GM18907 (cell line): Measurements from ENCODE around the gene EMC9.
A peak's percentile ranks its signal among the peaks of the same experiment; 100 is the strongest.

Source experiments
- ATAC-seq: cut with Tn5 transposase; IDR thresholded peaks from one replicate; pipeline ENCODE4 v1.9.1; 2021; ENCODE audit warnings: mild to moderate bottlenecking, moderate library complexity; ENCODE audit not compliant: unreplicated experiment

The EMC9 gene

DNA sequence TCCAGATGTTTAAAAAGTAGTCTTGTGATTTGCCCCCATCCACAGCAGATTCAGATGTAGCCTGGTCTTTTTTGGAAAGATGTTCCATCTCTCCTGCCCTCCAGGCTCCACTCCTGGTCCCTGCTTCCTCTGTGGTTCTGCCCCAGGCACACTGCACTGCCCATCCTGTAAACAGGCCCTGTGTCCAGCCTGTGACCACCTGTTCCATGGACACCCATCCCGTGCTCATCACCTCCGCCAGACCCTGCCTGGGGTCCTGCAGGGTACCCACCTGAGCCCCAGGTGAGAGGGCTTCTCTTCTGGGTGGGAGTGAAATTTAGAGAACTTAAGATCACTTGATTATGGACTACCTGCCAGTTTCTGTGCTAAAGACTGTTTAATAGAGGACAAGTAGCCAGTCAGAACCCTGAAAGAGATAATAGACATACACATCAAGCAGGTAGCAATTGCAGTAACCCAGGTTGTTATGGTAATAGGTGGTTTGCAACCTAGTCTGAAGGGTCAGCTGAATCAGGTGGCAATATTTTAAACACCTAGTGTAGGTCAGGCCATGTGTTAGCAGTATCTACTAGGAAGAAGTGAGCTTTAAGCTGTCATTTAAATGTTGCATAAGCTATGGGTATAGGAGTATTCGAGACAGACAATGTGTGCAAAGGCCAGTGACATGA lies 8.0 kb upstream of the EMC9 start:
- ATAC-seq = no peak

DNA sequence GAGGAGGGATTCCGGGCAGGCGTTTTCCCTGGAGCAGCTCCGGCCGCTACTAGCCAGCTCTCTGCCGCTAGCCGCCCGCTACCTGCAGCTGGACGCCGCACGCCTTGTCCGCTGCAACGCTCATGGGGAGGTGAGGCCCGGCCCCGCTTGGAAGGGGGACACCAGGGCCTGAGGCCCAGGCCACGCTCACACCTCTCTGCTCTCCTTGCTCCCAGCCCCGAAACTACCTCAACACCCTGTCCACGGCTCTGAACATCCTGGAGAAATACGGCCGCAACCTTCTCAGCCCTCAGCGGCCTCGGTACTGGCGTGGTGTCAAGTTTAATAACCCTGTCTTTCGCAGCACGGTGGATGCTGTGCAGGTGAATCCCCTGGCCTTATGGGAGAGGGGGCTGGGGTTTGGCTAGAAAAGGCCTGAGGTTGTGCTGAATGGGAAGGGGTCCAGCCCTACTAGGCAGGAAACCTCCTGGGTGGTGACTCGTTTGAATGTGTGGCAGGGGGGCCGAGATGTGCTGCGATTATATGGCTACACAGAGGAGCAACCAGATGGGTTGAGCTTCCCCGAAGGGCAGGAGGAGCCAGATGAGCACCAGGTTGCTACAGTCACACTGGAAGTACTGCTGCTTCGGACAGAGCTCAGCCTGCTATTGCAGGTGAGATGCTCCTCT lies 6.5 kb upstream of the EMC9 start:
- ATAC-seq = peak; percentile 3

- peak; percentile 82 for ATAC-seq
Measured at GRCh38 chr14:24146978-24147760, 5.8 kb upstream of the EMC9 start, which contains the start of gene RNF31. RNF31 (plus strand) TSS chr14:24147498; CDS start chr14:24147699, 201 bp downstream.

DNA sequence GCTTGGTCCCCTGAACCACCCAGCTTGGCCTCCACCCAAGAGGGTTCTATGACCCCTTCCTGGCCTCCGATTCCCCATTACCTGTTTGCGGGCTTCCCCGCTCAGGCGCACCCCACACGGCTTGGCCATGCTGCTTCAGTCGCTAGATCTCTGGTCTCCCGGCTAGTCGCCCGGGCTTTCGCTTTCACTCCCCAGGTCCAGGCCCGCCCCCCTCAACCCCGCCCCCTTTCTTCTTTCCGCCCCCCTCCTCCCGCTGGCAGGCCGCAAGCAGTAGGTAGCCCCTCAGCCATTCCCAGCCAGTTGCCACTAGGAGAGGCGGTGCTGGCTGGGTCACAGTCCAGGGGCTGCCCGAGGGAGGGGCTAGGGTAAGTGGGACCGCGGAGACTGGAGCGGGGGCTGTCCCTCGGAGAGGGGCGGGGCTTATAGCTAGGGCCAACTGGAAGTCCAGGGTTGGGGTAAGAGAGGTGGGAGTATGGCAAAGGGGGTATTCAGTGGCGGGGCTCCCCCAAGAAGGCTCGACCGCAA lies 5.1 kb upstream of the EMC9 start, which contains the start of gene PSME2:
Gene PSME2 (minus strand): TSS at position 158 of the 525 bp plus-strand sequence. CDS start 29 bp downstream, at position 129.
- peak; percentile 66 for ATAC-seq

DNA sequence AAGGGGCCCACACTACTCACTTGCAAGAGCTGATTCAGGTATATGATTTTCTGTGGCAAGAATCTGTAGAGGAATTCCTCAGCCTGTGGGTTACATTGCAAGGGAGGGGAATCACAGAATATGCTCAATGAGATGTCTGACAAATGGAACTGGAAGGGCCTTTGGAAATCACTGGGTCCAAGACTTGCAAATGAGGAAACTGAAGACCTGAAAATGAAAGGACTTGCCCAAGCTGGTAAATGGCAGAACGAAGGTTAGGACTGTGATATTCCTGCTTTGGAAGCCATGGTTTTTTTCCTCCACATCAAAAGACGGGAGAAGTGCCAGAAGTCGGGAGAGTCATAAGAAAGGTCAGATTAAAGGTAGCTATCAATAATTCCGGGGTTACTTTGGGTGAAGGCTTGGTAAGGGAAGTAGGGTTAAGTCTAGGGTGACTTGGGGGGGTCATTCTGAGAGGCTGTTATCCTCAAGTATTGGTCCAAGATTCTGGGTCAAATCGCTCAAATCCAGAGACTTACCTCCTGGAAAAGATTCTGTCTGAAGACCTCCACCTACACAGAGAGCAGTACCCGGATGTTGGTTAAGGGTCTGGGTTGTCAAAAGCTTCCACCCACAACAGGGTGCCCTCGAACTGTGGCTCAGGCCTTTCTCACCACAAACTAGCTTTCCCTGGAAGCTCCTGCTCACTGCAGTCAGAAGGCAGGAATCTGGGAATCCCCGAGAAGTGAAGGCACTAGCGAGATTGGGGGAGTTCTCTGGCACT lies 4.5 kb upstream of the EMC9 start:
- ATAC-seq = no peak

GRCh38 chr14:24145219-24145618 lies 3.8 kb upstream of the EMC9 start:
- ATAC-seq = no peak

GRCh38 chr14:24144451-24144850 lies 3.1 kb upstream of the EMC9 start:
- no peak for ATAC-seq

DNA sequence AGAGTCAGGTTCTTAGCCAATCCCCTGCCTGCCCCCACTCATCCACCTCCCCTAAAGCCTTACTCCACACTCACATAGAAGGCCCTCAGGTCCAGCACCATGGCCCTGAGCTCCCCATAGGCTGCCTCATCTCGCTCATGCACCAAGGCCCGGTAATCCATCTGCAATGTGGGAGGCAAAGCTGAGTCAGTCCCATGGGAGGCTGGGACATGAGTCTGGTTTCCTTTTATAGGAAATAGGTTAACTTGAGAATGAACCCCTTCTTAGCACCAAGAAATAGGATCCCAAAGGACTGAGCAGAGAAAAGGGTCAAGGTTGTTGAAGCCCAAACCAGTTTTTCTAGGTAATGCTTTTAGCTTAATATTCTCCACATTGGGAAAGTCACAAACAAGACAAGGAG lies 2.1 kb upstream of the EMC9 start:
- ATAC-seq = no peak

DNA sequence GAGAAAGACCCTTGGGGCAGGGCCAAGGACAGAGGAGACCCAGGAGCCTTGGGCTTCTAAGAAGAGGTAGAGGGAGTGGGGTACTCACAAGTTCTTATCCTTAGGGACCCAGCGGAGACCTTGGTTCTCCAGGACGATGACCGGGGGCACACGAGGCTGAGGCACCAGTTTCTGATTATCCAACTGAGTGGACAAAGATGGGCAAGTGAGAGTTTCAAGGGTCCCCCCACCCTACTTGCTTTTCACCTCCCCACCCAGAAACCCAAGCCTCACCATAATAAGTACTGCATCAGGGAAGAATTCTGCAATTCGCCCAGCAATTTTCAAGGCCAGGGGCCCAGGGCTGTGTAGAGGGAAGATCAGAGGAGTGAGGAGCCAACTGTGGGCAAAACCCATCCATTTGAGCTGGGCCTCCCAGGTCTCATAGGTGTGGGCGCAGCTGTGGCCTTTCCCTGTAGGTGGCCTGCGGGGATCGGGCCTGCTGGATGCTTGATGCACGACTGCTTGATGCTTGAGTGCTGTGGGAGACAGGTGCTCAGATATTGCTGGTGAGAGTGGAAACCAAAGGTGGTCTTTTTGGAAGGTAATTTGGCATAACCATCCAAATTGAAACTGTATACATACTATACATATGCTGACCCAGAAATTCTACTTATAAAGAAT lies 2.0 kb downstream of the EMC9 start:
- no peak for ATAC-seq

DNA sequence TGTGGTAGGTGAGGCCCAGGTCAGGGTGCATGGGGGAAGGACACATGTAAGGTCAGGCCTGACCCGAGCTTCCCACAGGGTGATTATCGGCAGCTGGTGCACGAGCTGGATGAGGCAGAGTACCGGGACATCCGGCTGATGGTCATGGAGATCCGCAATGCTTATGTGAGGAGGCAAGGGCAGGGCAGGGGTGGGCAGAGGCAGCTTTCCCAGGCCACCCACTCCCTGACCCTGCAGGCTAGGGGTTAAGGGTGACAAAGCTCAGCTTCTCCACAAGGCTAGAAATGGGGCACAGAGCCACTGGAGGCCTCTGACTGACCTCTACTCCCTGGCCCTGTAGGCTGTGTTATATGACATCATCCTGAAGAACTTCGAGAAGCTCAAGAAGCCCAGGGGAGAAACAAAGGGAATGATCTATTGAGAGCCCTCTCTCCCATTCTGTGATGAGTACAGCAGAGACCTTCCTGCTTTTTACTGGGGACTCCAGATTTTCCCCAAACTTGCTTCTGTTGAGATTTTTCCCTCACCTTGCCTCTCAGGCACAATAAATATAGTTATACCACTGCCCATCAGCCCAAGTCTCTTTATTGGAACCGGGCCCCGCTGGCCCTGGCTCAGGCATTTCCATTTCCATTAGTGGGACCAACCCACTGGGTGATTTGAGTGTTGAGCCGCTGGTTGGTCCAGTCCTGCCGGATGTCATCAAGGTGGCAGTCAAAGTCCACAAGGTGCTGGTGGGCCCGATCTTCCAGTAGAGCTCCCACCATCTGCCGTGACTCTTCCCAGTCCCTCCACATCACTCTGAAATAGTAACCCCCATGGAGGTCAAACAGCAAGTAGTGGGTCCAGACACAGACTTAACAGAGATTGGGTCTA lies 2.8 kb downstream of the EMC9 start:
- ATAC-seq = no peak

- no peak for ATAC-seq
Measured at GRCh38 chr14:24137529-24138395, 3.6 kb downstream of the EMC9 start.

DNA sequence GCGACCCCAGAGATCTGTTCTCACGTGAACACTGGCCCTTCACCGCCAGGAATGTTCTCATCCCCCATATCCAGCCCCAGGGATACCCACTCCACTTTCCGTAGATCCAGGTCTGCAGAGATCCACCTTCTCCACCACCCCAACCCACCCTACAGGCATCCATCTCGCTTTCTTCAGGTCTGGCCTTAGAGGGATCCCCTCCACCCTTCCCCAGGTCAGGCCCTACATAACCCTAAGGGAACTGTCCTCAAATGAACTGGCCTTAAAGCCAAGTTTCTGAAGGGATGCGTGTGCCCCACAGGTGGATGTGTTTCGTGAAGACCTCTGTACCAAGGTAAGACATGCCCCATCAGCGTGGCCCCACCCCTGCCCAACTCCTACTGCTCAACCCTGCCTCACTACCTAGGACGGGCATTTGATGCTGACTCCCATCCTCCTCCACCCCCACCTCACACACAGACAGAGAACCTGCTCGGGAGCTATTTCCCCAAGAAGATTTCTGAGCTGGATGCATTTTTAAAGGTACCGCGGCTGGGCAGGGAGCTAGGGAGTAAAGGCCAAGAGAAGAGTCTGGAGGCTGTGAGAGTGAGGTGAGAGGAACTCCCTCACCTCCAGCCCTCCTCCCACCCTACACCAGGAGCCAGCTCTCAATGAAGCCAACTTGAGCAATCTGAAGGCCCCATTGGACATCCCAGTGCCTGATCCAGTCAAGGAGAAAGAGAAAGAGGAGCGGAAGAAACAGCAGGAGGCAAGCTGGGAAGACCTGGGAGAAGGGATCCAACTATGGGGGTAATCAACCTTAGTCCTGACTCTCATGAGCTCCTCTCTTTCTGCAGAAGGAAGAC lies 4.5 kb downstream of the EMC9 start:
- no peak for ATAC-seq

GRCh38 chr14:24135834-24136683 lies 5.3 kb downstream of the EMC9 start, which contains the start of gene PSME1:
PSME1 (plus strand) TSS chr14:24136194; CDS start chr14:24136263, 69 bp downstream.
- ATAC-seq = peak; percentile 82

DNA sequence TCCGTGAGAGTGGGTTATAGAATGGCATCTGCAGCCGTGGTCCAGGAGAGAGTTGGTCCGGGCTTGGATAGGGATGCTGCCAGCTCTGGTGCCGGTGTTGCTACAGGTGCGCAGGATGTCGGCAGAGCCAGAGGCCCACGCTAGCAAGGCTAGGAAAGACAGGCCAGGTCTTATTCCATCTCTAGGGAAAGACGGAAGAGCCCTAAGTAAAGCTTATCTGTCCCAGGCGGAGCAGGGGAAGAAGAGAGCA lies 5.9 kb downstream of the EMC9 start:
- peak; percentile 6 for ATAC-seq

GRCh38 chr14:24133735-24134134 lies 7.7 kb downstream of the EMC9 start:
- ATAC-seq = no peak

DNA sequence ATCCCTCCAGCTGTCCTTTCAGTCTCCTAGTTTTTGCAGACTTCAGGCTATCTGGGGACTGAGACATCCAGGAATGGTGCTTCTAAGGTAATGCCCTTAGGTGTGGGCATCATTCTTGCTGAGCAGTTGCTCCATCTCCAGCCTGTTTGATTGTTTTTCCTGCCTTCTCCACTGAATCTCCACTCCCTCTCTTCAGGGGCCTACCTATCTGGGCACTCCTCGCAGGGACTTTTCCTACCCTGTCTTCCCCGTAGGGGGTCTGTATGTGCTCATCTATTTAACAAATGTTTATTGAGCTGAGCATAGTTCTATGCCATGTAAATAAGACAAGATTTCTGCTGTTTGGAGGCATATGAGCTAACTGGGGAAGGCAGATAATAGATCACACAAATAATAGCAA lies 8.4 kb downstream of the EMC9 start:
- ATAC-seq = no peak
